Skeletal muscle tissue (tissue), 4 donors: ENCODE measurements around the gene IWS1. TPM values are rescaled to one million over a fixed set of nuclear protein-coding genes. Genes with fewer than 3 reads are reported as not detected.

Experiments
- H3K27ac ChIP-seq: one replicate; pipeline ENCODE4 v1.7.0; 2013; ENCODE audit warnings: mild to moderate bottlenecking, low read depth, low read length, inconsistent platforms
- H3K27me3 ChIP-seq, 3 donors: one replicate each; pipeline ENCODE4 v1.7.0; 2013; ENCODE audit warnings: low read length in 3 of 3; ENCODE audit not compliant: control insufficient read depth in 3 of 3, insufficient read depth in 3 of 3
- H3K36me3 ChIP-seq, 3 donors: one replicate each; pipeline ENCODE4 v1.7.0; 2013; ENCODE audit warnings: low read length in 3 of 3; ENCODE audit not compliant: control insufficient read depth in 3 of 3, insufficient read depth in 3 of 3
- H3K4me1 ChIP-seq, 3 donors: one replicate each; pipeline ENCODE4 v1.7.0; 2013; ENCODE audit warnings: low read length in 3 of 3, mild to moderate bottlenecking in 3 of 3; ENCODE audit not compliant: control insufficient read depth in 3 of 3, insufficient read depth in 3 of 3
- H3K4me3 ChIP-seq, 3 donors: one replicate each; pipeline ENCODE4 v1.7.0; 2013; ENCODE audit warnings: low read length in 3 of 3
- H3K9ac ChIP-seq, 3 donors: one replicate each; pipeline ENCODE4 v1.7.0; 2013; ENCODE audit warnings: low read length in 3 of 3, mild to moderate bottlenecking in 3 of 3, moderate library complexity in 2 of 3, low read depth in 1 of 3
- H3K9me3 ChIP-seq, 3 donors: one replicate each; pipeline ENCODE4 v1.7.0; 2013; ENCODE audit warnings: low read length in 3 of 3; ENCODE audit not compliant: control insufficient read depth in 3 of 3
- total RNA-seq: library from RNA; depleted of rRNA; stranded (reverse); fragments of >200 nt; gene quantifications from one replicate; pipeline ENCODE4 v1.2.3, GENCODE V29; 2014
- donor health status: Osteomylitis.

IWS1 gene
- total RNA-seq, 1 donor from 2014 or later: 24.5 TPM

DNA sequence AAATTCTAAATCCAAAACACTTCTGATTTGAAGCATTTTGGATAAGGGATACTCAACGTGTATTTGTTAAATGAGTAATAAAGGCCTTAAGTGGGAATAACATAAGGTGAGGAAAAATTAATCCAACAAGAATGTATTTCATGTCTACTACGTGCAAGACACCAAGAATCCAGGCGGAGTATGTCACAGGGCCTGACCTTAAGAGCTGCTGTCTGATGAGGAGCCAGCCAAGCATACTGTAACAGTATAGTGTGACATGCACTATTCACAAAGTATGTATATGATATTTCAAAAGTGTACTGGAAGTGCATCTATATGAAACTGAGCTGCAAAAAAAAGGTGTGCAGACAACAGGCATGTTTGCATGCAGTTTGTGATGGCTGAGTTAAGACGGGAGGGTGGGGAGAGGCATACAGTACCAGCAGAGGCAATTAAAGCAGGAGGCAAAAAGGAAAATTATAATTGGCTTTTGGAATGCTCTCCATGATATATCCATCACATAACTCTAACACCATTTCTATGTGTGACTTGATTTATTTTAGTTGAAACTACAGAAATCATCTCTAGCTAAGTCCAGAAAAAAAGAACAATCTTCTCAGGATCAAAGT lies 18.2 kb downstream of the IWS1 start:
- Histone ChIP-seq H3K4me3 (peak overlapping the region in 1 of 3 donors; percentile 5), H3K9ac (no peak overlapping the region), H3K36me3 (peaks cover 7 to 21% (median 18%) of the 10 kb centered on the region in 3 donors), H3K27ac (peak overlapping the region; percentile 66), H3K4me1 (peaks cover 24 to 36% (median 34%) of the 10 kb centered on the region in 3 donors), H3K9me3 (no peaks in the 10 kb centered on the region), H3K27me3 (no peaks in the 10 kb centered on the region)

DNA sequence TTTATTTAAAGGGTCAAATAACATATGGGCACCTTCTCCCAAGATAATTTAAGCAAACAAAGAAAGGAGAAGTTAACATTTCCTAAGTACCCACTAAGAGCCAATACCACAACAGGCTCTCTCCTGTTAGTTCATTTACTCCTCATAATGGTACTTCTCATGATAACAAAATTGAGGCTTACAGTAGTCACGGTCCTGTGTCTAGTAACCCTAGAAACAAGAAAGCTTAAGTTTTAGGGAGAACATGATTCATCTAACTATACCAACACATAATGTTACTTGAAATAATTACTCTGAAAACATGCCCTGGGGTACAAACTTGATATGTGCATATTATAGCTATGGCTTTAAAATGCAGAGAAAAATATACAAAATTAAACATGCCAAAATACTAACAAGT lies 19.8 kb downstream of the IWS1 start:
- H3K27ac ChIP-seq: peak overlapping the region; percentile 66
- H3K4me1 ChIP-seq: peaks cover 19 to 25% (median 25%) of the 10 kb centered on the region in 3 donors
- H3K9ac ChIP-seq: no peak overlapping the region
- peaks cover 11 to 34% (median 29%) of the 10 kb centered on the region in 3 donors for H3K36me3 ChIP-seq
- no peaks in the 10 kb centered on the region for H3K9me3 ChIP-seq
- no peaks in the 10 kb centered on the region for H3K27me3 ChIP-seq
- H3K4me3 ChIP-seq: no peak overlapping the region

DNA sequence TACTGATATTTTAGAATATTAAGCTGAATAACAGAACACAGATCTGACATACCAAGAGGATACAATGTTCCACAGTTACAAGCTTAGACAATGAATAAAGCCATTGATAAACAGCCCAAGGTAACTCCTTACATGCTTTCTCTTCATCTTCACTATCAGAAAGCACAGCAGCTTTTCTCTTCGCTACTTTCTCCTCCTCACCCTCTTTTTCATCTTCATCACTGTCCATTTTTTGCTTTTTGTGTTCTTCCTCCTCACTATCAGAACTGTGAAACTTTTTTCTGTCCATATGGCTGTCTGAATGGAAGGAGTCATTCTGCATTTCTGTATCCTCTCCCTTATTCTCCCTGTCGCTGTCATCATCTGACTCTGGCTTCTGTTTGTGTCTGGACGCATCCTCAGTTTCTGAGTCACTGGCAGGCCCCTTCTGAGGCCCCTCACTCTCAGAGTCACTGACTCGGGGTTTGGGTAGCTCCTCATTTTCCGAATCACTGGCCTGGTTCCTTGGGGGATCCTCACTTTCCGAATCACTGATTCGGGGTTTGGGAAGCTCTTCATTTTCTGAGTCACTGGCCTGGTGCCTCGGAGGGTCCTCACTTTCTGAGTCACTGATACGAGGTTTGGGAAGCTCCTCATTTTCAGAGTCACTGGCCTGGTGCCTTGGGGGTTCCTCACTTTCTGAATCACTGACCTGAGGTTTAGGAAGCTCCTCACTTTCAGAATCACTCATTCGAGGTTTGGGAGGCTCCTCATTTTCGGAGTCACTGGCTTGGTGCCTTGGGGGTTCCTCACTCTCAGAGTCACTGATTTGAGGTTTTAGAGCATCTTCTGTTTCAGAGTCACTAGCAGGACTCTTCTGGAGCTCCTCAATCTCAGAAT lies 21.5 kb downstream of the IWS1 start:
- Histone ChIP-seq H3K27ac (no peak overlapping the region), H3K9me3 (no peaks in the 10 kb centered on the region), H3K4me3 (no peak overlapping the region), H3K27me3 (no peaks in the 10 kb centered on the region), H3K9ac (no peak overlapping the region), H3K4me1 (peaks cover 19 to 25% (median 23%) of the 10 kb centered on the region in 3 donors), H3K36me3 (peaks cover 11 to 42% (median 34%) of the 10 kb centered on the region in 3 donors)

DNA sequence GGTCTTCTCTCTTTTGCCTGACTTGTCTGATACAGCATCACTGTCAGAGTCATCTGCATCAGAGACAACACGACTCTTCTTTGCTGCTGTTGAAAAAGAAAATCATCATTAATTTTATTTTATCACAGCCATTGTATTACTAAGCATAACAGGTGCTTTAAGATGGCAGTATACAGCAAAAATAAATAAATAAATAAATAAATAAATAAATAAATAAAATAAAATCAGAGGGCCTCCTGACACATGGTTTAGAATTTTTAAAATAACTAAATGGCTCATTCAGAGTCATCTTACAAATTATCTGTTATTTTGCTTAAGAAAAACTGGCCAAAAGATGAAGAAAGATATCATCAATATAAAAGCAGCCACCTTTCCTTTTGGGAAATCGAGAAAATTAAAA lies 22.8 kb downstream of the IWS1 start:
- H3K36me3 ChIP-seq: peaks cover 11 to 47% (median 34%) of the 10 kb centered on the region in 3 donors
- no peak overlapping the region for H3K9ac ChIP-seq
- H3K27me3 ChIP-seq: no peaks in the 10 kb centered on the region
- H3K4me3 ChIP-seq: no peak overlapping the region
- no peaks in the 10 kb centered on the region for H3K9me3 ChIP-seq
- no peak overlapping the region for H3K27ac ChIP-seq
- H3K4me1 ChIP-seq: peaks cover 14 to 15% (median 15%) of the 10 kb centered on the region in 3 donors

DNA sequence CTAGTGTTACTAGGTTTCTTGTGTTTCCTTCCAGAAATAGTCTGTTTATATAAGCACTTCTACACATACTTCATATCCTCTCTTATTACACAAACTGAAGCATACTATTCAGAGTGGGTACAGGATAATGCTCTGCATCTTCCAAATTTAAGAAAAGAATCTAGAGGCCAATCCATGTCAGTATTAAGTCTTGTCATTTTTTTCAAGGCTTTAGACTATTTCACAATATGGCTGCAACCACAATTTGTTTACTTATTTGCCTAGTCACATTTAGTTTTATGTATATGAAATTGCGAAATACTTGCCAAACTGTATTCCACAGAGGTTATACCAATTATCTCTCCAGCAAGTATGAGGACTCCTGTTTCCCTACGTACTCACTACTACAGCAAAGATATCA lies 27.9 kb downstream of the IWS1 start:
- H3K4me3 ChIP-seq: no peak overlapping the region
- no peak overlapping the region for H3K9ac ChIP-seq
- H3K27ac ChIP-seq: no peak overlapping the region
- H3K36me3 ChIP-seq: peaks cover 15 to 54% (median 41%) of the 10 kb centered on the region in 3 donors
- no peaks in the 10 kb centered on the region for H3K4me1 ChIP-seq
- H3K9me3 ChIP-seq: no peaks in the 10 kb centered on the region
- no peaks in the 10 kb centered on the region for H3K27me3 ChIP-seq

DNA sequence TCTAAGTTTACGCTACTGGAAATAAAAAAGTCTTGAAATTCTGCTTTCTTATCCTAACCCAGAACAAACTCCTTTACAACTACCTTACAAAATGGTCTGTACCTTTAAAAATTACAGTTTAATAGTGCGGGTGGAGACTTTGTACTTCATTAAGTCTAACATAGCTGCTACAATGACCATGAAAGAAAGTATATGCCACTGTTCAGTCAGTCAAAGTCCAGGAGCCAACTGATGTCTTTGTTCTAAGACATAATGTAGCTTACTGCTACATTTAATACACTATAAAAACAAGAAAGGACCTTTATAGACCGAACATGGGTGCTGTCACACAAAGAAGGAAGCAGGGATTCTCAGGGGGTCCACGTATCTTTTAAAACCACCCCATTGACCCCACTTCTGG lies 36.0 kb downstream of the IWS1 start:
- H3K27me3 ChIP-seq: no peaks in the 10 kb centered on the region
- no peak overlapping the region for H3K4me3 ChIP-seq
- no peaks in the 10 kb centered on the region for H3K9me3 ChIP-seq
- no peak overlapping the region for H3K27ac ChIP-seq
- H3K36me3 ChIP-seq: peaks cover 46 to 73% (median 72%) of the 10 kb centered on the region in 3 donors
- H3K9ac ChIP-seq: no peak overlapping the region
- H3K4me1 ChIP-seq: no peaks in the 10 kb centered on the region

DNA sequence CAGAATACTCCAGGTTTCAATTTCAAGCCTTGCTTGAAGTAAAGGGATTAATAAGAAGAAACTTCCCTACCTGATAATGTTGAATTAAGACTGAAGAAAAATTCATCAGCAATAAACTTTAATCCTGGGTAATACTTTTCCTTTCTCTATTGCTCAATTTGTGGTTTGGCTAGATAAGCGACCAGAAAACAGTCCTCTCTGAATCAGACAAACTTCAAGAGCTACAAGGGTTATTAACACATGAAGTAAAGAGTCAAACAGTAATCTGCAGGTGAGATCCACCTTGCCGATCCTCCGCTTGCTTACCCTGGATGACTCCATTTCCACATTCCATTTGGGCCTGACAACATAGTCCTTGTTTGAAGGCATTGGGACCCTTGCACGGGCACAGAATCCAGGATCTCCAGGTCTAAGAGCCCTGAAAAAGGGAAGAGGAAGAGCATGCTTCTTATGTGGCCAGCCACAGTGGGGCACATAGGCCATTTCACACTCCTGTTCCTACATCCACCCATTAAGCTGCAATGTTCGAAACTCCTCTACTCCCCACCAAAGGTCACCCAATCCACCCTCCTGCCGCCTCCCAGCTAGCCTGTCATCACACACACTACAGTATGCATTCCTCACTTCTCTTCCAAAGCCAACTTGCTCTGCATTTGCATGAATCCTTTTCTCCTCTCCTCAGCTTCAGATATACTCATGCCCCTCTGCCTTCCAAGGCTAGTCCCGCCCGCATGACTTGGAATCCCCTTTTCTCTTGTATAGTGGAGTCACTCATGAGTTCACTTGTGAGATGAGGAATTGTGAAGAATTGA lies 39.8 kb downstream of the IWS1 start:
- no peaks in the 10 kb centered on the region for H3K9me3 ChIP-seq
- H3K36me3 ChIP-seq: peaks cover 46 to 71% (median 65%) of the 10 kb centered on the region in 3 donors
- no peaks in the 10 kb centered on the region for H3K4me1 ChIP-seq
- H3K4me3 ChIP-seq: no peak overlapping the region
- no peak overlapping the region for H3K9ac ChIP-seq
- no peaks in the 10 kb centered on the region for H3K27me3 ChIP-seq
- H3K27ac ChIP-seq: no peak overlapping the region

DNA sequence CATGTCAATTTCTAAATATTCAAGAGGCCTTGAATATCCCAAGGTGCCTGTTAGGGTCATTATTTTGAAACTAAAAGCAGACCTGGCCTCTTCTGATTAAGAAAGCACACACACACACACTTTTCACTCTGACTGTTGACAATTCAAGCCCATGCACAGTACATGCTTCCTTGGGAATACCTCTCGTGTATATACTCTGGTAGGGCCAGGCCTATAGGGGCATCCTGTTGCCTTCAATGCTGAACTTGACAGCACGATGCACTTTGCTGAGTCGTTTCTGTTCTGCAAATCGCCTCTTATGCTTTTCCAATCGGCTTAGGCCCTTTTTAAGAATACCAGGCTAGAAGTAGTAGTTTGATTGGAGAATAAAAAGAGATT lies 40.6 kb downstream of the IWS1 start:
- Histone ChIP-seq H3K27ac (no peak overlapping the region), H3K36me3 (peaks cover 43 to 75% (median 66%) of the 10 kb centered on the region in 3 donors)

DNA sequence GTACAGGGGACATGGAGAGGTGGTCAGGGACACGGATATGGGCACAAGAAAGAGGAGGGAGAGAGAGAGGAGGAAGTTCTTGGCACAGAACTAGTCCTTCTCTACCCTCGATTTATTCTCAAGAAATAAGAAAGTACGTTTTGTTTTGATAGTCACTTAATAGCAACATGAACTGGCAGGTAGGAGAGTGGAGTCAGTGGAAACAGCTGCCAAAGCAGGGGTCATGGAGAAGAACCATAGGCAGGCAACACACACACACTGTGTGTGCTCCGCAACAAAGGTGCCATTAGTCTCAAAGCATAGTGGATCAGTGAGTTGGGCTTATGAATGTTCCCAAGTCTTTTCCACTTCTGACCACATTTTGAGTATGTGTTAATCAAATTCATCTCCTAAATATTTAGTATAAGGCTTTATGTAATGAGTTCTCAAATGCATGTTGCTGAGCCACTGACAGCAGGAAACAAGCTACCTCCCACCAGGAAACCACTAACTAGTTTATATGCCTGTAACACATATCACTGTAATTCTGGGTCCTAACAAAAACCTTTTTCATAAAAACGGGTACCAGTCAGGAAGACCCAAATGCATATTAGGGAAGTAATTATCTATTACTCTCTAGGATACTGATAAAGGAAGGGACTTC lies 41.1 kb downstream of the IWS1 start:
- Histone ChIP-seq H3K36me3 (peaks cover 46 to 75% (median 71%) of the 10 kb centered on the region in 3 donors), H3K27ac (no peak overlapping the region), H3K27me3 (no peaks in the 10 kb centered on the region), H3K9ac (no peak overlapping the region), H3K4me3 (no peak overlapping the region), H3K9me3 (no peaks in the 10 kb centered on the region), H3K4me1 (no peaks in the 10 kb centered on the region)

More for the DNA sequence above, 40.6 kb downstream of the IWS1 start:
- Histone ChIP-seq H3K4me3 (no peak overlapping the region), H3K9ac (no peak overlapping the region), H3K9me3 (no peaks in the 10 kb centered on the region), H3K4me1 (no peaks in the 10 kb centered on the region), H3K27me3 (no peaks in the 10 kb centered on the region)
